Ishikawa (cell line): Measurements from ENCODE around the gene USP37.

Source experiments
- CEBPB ChIP-seq: IDR thresholded peaks from 2 replicates; pipeline ENCODE4 v1.6.1; 2012
- CREB1 ChIP-seq: IDR thresholded peaks from 2 replicates; pipeline ENCODE4 v1.6.1; 2012; ENCODE audit warnings: low read depth
- EGR1 ChIP-seq: IDR thresholded peaks from 2 replicates; pipeline ENCODE4 v1.6.1; 2012
- EP300 ChIP-seq: IDR thresholded peaks from 2 replicates; pipeline ENCODE4 v1.6.1; 2012; ENCODE audit warnings: borderline replicate concordance
- FOXM1 ChIP-seq: IDR thresholded peaks from 2 replicates; pipeline ENCODE4 v1.6.1; 2012; ENCODE audit warnings: low read depth, borderline replicate concordance
- NFIC ChIP-seq: IDR thresholded peaks from 2 replicates; pipeline ENCODE4 v1.6.1; 2012
- RAD21 ChIP-seq: IDR thresholded peaks from 2 replicates; pipeline ENCODE4 v1.6.1; 2012; ENCODE audit warnings: low read depth
- TAF1 ChIP-seq: IDR thresholded peaks from 2 replicates; pipeline ENCODE4 v1.6.1; 2012; ENCODE audit warnings: low read depth, mild to moderate bottlenecking
- TCF12 ChIP-seq: IDR thresholded peaks from 2 replicates; pipeline ENCODE4 v1.6.1; 2012; ENCODE audit warnings: low read depth
- TEAD4 ChIP-seq: IDR thresholded peaks from 2 replicates; pipeline ENCODE4 v1.6.1; 2012
- YY1 ChIP-seq: IDR thresholded peaks from 2 replicates; pipeline ENCODE4 v1.6.1; 2012; ENCODE audit warnings: low read depth
- ZBTB7A ChIP-seq: IDR thresholded peaks from 2 replicates; pipeline ENCODE4 v1.6.1; 2012; ENCODE audit warnings: low read depth
- TF ChIP-seq, protein P1 (sequence below): IDR thresholded peaks from 2 replicates; pipeline ENCODE4 v1.6.1; 2012
- TF ChIP-seq, protein P2 (sequence below): IDR thresholded peaks from 2 replicates; pipeline ENCODE4 v1.6.1; 2012
- TF ChIP-seq, protein P3 (sequence below): IDR thresholded peaks from 2 replicates; pipeline ENCODE4 v1.6.1; 2012; ENCODE audit warnings: low read depth, mild to moderate bottlenecking

Gene USP37

DNA sequence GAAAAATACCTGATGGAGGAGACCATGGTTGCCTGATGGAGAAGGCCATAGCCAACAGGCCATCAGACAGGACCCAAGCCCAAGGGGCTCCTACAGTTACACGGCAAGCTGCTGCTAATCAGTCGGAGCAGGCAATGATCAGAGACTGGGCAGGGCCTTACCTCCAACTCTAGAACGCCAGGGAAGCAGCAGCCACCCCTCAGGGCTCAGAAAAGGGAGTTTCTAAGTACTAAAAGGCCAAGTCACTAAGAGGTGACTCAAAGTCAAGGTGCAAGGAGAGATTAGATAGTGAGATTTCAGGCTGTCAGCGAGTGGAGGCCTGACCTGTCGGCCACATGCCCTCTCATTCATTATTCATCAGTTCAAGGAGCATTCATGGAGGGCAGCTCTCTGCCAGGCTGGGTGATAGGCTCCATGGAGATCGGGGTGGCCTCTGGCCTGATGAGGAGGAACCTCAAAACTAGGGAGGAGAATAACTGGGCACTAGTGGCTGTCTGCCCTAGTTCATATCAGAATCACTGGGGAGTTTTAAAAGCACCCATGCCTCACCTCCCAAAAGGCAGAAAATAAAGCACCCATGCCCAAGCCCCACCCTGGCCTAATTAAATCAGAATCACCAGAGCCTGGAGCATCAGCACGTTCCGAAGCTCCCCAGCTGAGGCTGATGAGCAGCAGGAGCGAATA, 145.6 kb downstream of the USP37 start:
- TF ChIP-seq, protein P1, sequence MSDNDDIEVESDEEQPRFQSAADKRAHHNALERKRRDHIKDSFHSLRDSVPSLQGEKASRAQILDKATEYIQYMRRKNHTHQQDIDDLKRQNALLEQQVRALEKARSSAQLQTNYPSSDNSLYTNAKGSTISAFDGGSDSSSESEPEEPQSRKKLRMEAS = no peak
- TF ChIP-seq CEBPB (no peak), TEAD4 (no peak), EP300 (no peak), CREB1 (no peak)
- TF ChIP-seq, protein P2, sequence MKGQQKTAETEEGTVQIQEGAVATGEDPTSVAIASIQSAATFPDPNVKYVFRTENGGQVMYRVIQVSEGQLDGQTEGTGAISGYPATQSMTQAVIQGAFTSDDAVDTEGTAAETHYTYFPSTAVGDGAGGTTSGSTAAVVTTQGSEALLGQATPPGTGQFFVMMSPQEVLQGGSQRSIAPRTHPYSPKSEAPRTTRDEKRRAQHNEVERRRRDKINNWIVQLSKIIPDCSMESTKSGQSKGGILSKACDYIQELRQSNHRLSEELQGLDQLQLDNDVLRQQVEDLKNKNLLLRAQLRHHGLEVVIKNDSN = no peak
- TF ChIP-seq, protein P3, sequence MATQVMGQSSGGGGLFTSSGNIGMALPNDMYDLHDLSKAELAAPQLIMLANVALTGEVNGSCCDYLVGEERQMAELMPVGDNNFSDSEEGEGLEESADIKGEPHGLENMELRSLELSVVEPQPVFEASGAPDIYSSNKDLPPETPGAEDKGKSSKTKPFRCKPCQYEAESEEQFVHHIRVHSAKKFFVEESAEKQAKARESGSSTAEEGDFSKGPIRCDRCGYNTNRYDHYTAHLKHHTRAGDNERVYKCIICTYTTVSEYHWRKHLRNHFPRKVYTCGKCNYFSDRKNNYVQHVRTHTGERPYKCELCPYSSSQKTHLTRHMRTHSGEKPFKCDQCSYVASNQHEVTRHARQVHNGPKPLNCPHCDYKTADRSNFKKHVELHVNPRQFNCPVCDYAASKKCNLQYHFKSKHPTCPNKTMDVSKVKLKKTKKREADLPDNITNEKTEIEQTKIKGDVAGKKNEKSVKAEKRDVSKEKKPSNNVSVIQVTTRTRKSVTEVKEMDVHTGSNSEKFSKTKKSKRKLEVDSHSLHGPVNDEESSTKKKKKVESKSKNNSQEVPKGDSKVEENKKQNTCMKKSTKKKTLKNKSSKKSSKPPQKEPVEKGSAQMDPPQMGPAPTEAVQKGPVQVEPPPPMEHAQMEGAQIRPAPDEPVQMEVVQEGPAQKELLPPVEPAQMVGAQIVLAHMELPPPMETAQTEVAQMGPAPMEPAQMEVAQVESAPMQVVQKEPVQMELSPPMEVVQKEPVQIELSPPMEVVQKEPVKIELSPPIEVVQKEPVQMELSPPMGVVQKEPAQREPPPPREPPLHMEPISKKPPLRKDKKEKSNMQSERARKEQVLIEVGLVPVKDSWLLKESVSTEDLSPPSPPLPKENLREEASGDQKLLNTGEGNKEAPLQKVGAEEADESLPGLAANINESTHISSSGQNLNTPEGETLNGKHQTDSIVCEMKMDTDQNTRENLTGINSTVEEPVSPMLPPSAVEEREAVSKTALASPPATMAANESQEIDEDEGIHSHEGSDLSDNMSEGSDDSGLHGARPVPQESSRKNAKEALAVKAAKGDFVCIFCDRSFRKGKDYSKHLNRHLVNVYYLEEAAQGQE = no peak

DNA sequence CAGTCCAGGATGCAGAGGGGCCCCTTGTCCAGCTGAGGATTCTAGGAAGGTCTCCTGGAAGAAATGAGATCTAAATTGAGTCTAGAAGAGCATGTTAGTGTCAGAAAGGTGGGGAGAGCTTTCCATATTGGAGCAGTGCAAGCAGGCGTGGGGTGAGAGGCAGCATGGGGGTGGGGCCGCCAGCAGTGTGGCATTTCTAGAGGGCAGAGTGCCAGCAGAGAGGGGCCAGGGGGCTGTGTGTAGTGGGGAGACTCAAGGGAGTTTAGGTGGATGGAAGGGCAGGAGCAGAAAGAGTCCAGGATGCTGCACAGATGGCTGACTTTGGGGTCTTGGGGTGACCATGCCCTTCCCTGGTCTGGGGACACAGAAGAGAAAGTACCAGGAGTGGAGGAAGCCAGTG, 147.1 kb downstream of the USP37 start:
- TF ChIP-seq TAF1 = no peak
- TF ChIP-seq RAD21 = no peak
- TF ChIP-seq CEBPB = no peak
- no peak for TF ChIP-seq TEAD4
- no peak for TF ChIP-seq ZBTB7A
- TF ChIP-seq EGR1 = no peak
- no peak for TF ChIP-seq NFIC
- no peak for TF ChIP-seq CREB1
- TF ChIP-seq, protein P3 = no peak
- TF ChIP-seq, protein P2 = no peak
- no peak for TF ChIP-seq YY1

DNA sequence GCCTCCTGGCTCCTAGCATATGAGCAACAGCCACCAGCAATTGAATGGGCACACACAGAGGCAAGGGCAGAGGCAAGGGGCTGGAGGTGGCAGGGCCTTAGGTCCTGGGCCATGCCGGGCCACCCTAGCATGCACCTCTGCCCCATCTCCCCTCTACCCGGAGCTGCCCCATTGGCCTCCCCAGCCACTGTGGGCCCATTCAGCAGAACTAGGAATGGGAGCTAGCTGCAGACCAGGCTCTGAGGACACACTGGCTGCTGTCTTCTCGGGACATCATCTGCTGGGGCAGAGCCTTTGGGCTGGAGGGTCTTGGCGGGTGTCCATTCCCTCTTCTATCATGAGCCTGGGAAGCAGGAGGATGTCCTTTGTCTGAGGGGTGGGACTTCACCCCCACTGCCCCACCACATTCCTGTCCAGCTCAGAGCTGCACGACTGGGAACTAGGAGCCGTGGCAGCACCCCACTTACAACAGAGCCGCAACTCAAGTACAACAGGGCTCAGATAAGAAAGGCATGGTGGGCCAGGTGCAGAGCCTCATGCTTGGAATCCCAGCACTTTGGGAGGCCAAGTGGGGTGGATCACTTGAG, 148.4 kb downstream of the USP37 start:
- TF ChIP-seq ZBTB7A = no peak
- TF ChIP-seq, protein P3 = no peak
- TF ChIP-seq FOXM1 = no peak
- TF ChIP-seq, protein P1 = no peak
- no peak for TF ChIP-seq EP300
- no peak for TF ChIP-seq CREB1
- TF ChIP-seq, protein P2 = no peak
- TF ChIP-seq TEAD4 = no peak
- no peak for TF ChIP-seq EGR1

DNA sequence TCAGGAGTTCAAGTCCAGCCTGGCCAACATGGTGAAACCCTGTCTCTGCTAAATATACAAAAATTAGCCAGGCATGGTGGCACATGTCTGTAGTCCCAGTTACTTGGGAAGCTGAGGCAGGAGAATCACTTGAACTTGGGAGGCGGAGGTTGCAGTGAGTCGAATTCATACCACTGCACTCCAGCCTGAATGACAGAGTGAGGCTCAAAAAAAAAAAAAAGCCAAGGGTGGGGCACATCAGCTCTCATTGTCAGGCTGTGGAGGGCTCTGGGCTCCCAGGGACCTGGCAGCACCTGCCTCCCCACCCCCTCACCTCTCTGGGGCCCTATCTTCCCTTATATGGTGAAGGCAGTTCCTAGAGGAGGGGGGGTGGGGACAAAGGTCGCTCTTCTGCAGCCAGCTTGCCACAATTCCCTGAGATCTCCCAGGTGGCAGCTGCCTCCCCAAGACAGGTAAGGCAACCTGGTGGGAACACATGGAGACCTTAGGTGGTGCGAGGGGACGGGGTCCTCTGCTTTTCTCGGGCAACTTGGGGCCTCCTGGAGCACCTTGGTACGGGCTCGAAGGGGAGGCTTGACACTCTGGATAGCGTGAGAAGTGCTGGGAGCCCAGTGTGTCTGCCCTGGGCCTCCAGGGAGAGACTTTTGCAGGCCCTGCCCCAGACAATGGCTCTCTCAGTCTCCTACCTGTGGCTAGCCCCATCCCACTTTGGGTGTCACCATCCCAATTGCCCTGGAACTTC, 149.3 kb downstream of the USP37 start, which contains the start of gene VIL1:
TSS of gene VIL1 (plus strand) at position 407 of the 742 bp plus-strand sequence. CDS start 4,656 bp downstream, outside the sequence.
- TF ChIP-seq, protein P2 = no peak
- TF ChIP-seq TAF1 = no peak
- no peak for TF ChIP-seq TCF12
- TF ChIP-seq EP300 = no peak
- TF ChIP-seq CREB1 = no peak
- no peak for TF ChIP-seq ZBTB7A
- TF ChIP-seq NFIC = no peak
- TF ChIP-seq, protein P3 = no peak
